GM12878 (cell line): ENCODE results near the gene SAYSD1. TPM values are rescaled to one million over a fixed set of nuclear protein-coding genes. Genes with fewer than 3 reads are reported as not detected.

Experiments used
- BHLHE40 ChIP-seq, 2 experiments: fragments of 450-650 bp in 1 of 2; IDR thresholded peaks; 2 replicates each; pipeline ENCODE4 v1.6.1; 2011 to 2017; ENCODE audit warnings: low read depth in 2 of 2, borderline replicate concordance in 1 of 2, improper control_type of control experiment in 1 of 2, low read length in 1 of 2, mild to moderate bottlenecking in 1 of 2
- BMI1 ChIP-seq: fragments of 450-650 bp; IDR thresholded peaks from 2 replicates; pipeline ENCODE4 v1.6.1; 2016; ENCODE audit warnings: mild to moderate bottlenecking, moderate library complexity, borderline replicate concordance
- CEBPB ChIP-seq, 2 experiments: fragments of 150-350 bp in 1 of 2; IDR thresholded peaks; 2 replicates each; pipeline ENCODE4 v1.6.1; 2012 to 2014; ENCODE audit warnings: low read depth in 2 of 2, low read length in 2 of 2, borderline replicate concordance in 1 of 2, inconsistent platforms in 1 of 2
- E4F1 ChIP-seq: fragments of 450-650 bp; IDR thresholded peaks from 2 replicates; pipeline ENCODE4 v1.6.1; 2018; ENCODE audit warnings: borderline replicate concordance, mild to moderate bottlenecking; ENCODE audit not compliant: partially characterized antibody
- ETV6 ChIP-seq, 2 experiments: fragments of 450-650 bp in 1 of 2; IDR thresholded peaks in 1 of 2; conservative IDR thresholded peaks in 1 of 2; 2 replicates each; pipeline ENCODE4 v1.6.1; 2014; ENCODE audit warnings: antibody characterized with exemption in 1 of 2, borderline replicate concordance in 1 of 2, low read depth in 1 of 2, mild to moderate bottlenecking in 1 of 2, moderate library complexity in 1 of 2
- HCFC1 ChIP-seq: fragments of 150-350 bp; IDR thresholded peaks from 2 replicates; pipeline ENCODE4 v1.6.1; 2014; ENCODE audit warnings: low read length
- HDAC2 ChIP-seq: fragments of 200-600 bp; sonication (generic); IDR thresholded peaks from 2 replicates; pipeline ENCODE4 v1.6.1; 2017
- MEF2B ChIP-seq: fragments of 450-650 bp; IDR thresholded peaks from 2 replicates; pipeline ENCODE4 v1.6.1; 2018; ENCODE audit warnings: mild to moderate bottlenecking, moderate library complexity; ENCODE audit not compliant: partially characterized antibody, poor library complexity, severe bottlenecking
- MLLT1 ChIP-seq: fragments of 450-650 bp; IDR thresholded peaks from 2 replicates; pipeline ENCODE4 v1.6.1; 2016; ENCODE audit warnings: mild to moderate bottlenecking
- MTA2 ChIP-seq: fragments of 450-650 bp; IDR thresholded peaks from 2 replicates; pipeline ENCODE4 v1.6.1; 2016; ENCODE audit warnings: low read depth, mild to moderate bottlenecking, moderate library complexity
- POU2F2 ChIP-seq: IDR thresholded peaks from 3 replicates; pipeline ENCODE4 v1.6.1; 2011; ENCODE audit warnings: low read depth, mild to moderate bottlenecking, low read length, borderline replicate concordance
- RBBP5 ChIP-seq: fragments of 200-600 bp; sonication (generic); conservative IDR thresholded peaks from 2 replicates; pipeline ENCODE4 v1.6.1; 2016
- RUNX3 ChIP-seq: IDR thresholded peaks from 2 replicates; pipeline ENCODE4 v1.6.1; 2012; ENCODE audit warnings: low read length, inconsistent platforms
- SMARCA5 ChIP-seq: fragments of 450-650 bp; IDR thresholded peaks from 2 replicates; pipeline ENCODE4 v1.6.1; 2017; ENCODE audit warnings: mild to moderate bottlenecking
- SMC3 ChIP-seq: IDR thresholded peaks from 2 replicates; pipeline ENCODE4 v1.6.1; 2011; ENCODE audit warnings: low read length, improper control_type of control experiment, borderline replicate concordance
- TAF1 ChIP-seq: IDR thresholded peaks from 2 replicates; pipeline ENCODE4 v1.6.1; 2011; ENCODE audit warnings: mild to moderate bottlenecking, low read depth, low read length, borderline replicate concordance
- USF2 ChIP-seq: IDR thresholded peaks from 2 replicates; pipeline ENCODE4 v1.6.1; 2011; ENCODE audit warnings: low read depth, low read length, improper control_type of control experiment, borderline replicate concordance
- ZBED1 ChIP-seq: IDR thresholded peaks from 2 replicates; pipeline ENCODE4 v1.6.1; 2016; ENCODE audit warnings: borderline replicate concordance
- ZNF592 ChIP-seq: fragments of 450-650 bp; IDR thresholded peaks from 2 replicates; pipeline ENCODE4 v1.6.1; 2017; ENCODE audit warnings: mild to moderate bottlenecking, moderate library complexity
- polyA plus RNA-seq, 11 experiments: library from polyadenylated mRNA; depleted of rRNA in 4 of 11; unstranded in 6 of 11; stranded (reverse) in 5 of 11; fragments of >200 nt; fragmentation: Nextera tagmentation in 4 of 11; fragmentation: Illumina TruSeq in 1 of 11; extraction: Ambion mirVana in 4 of 11; extraction: Trizol in 1 of 11; gene quantifications; 1 replicate in 1 of 11; 2 replicates in 10 of 11; pipeline versions ENCODE4 v1.2.1 to v1.2.3, GENCODE V29; 2011 to 2016; ENCODE audit warnings: inconsistent platforms in 2 of 11, missing spikeins in 2 of 11, low read depth in 1 of 11
- total RNA-seq, 4 experiments: library from RNA; depleted of rRNA in 3 of 4; stranded (reverse); fragments of >200 nt in 3 of 4; fragmentation: Illumina TruSeq in 1 of 4; extraction: Trizol in 1 of 4; gene quantifications; 2 replicates each; pipeline versions ENCODE4 v1.2.1 to v1.2.3, GENCODE V29; 2013 to 2021
- TF ChIP-seq, protein P1 (sequence below): IDR thresholded peaks from 2 replicates; pipeline ENCODE4 v1.6.1; 2012; ENCODE audit warnings: low read depth, low read length, improper control_type of control experiment

The SAYSD1 gene
- total and polyA plus RNA-seq, 10 of the 15 experiments (the other 5 are each of a cell fraction or from before 2014, with no cell fraction given): 1.5 to 7.3 (median 6.4) TPM

DNA sequence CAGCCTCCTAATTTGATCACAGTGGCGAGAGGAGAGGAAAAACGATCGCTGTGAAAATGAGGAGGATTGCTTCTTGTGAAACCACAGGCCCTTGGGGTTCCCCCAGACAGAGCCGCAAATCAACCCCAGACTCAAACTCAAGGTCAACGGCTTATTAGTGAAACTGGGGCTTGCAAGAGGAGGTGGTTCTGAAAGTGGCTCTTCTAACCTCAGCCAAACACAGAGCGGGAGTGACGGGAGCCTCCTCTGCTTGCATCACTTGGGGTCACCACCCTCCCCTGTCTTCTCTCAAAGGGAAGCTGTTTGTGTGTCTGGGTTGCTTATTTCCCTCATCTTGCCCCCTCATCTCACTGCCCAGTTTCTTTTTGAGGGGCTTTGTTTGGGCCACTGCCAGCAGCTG is 28.7 kb downstream of the SAYSD1 start (continued):
- TF ChIP-seq CEBPB (IDR thresholded peaks at IDR 0.05; ENCODE audit: borderline replicate concordance in 1 of 2, low read depth in 2 of 2, low read length in 2 of 2) (no peak), ZBED1 (no peak), MTA2 (peak; percentile 75; the same call in 1 of the 2 replicates), RBBP5 (no peak), TAF1 (no peak), SMARCA5 (no peak), ZNF592 (no peak), MLLT1 (peak; percentile 51; the same call in 1 of the 2 replicates), SMC3 (no peak), POU2F2 (no peak), MEF2B (no peak), USF2 (no peak), HDAC2 (no peak), E4F1 (no peak), BHLHE40 (IDR thresholded peaks at IDR 0.05; ENCODE audit: borderline replicate concordance in 1 of 2, low read depth in 2 of 2, low read length in 1 of 2) (peak; percentile 8 to 17; a peak in 1 of 4 replicates), HCFC1 (no peak), RUNX3 (peak; percentile 90), BMI1 (no peak), ETV6 (conservative IDR thresholded peaks at IDR 0.05 in 1 of 2, IDR thresholded peaks at IDR 0.05 in 1 of 2; ENCODE audit: borderline replicate concordance in 1 of 2, low read depth in 1 of 2) (no peak)
- TF ChIP-seq, protein P1, sequence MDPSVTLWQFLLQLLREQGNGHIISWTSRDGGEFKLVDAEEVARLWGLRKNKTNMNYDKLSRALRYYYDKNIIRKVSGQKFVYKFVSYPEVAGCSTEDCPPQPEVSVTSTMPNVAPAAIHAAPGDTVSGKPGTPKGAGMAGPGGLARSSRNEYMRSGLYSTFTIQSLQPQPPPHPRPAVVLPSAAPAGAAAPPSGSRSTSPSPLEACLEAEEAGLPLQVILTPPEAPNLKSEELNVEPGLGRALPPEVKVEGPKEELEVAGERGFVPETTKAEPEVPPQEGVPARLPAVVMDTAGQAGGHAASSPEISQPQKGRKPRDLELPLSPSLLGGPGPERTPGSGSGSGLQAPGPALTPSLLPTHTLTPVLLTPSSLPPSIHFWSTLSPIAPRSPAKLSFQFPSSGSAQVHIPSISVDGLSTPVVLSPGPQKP: no peak
